HuH-7.5 (cell line): ENCODE results near the gene BLACAT1.

Experiments
- DNase-seq: peaks from one replicate; pipeline ENCODE4 v3.0.0; 2011; ENCODE audit warnings: low spot score

The BLACAT1 gene

GRCh38 chr1:205453466-205453865 lies 2.4 kb downstream of the BLACAT1 start:
- no peak for DNase-seq

- no peak for DNase-seq
Measured at GRCh38 chr1:205452933-205453332, 2.9 kb downstream of the BLACAT1 start.

- DNase-seq: no peak
Measured at GRCh38 chr1:205452364-205452763, 3.5 kb downstream of the BLACAT1 start.

GRCh38 chr1:205451759-205452164 lies 4.1 kb downstream of the BLACAT1 start:
- DNase-seq: no peak

GRCh38 chr1:205451202-205451601 lies 4.6 kb downstream of the BLACAT1 start:
- DNase-seq: no peak

GRCh38 chr1:205450448-205450847 lies 5.4 kb downstream of the BLACAT1 start:
- no peak for DNase-seq

- no peak for DNase-seq
Measured at GRCh38 chr1:205449750-205450443, 5.9 kb downstream of the BLACAT1 start.

GRCh38 chr1:205449254-205449749 lies 6.5 kb downstream of the BLACAT1 start:
- no peak for DNase-seq

- DNase-seq: no peak
Measured at GRCh38 chr1:205448540-205449253, 7.1 kb downstream of the BLACAT1 start.

GRCh38 chr1:205447457-205448341 lies 8.1 kb downstream of the BLACAT1 start:
- no peak for DNase-seq

GRCh38 chr1:205446828-205447227 lies 9.0 kb downstream of the BLACAT1 start:
- no peak for DNase-seq

- no peak for DNase-seq
Measured at GRCh38 chr1:205445646-205445935, 10.3 kb downstream of the BLACAT1 start.

GRCh38 chr1:205444931-205445645 lies 10.8 kb downstream of the BLACAT1 start:
- DNase-seq: no peak

- DNase-seq: no peak
Measured at GRCh38 chr1:205444300-205444930, 11.4 kb downstream of the BLACAT1 start.

GRCh38 chr1:205443585-205444299 lies 12.1 kb downstream of the BLACAT1 start:
- DNase-seq: no peak

- no peak for DNase-seq
Measured at GRCh38 chr1:205442051-205442725, 13.7 kb downstream of the BLACAT1 start.

GRCh38 chr1:205441716-205442050 lies 14.2 kb downstream of the BLACAT1 start:
- DNase-seq: no peak

GRCh38 chr1:205441318-205441633 lies 14.6 kb downstream of the BLACAT1 start:
- DNase-seq: no peak

GRCh38 chr1:205440476-205441317 lies 15.1 kb downstream of the BLACAT1 start:
- DNase-seq: no peak

GRCh38 chr1:205440121-205440475 lies 15.7 kb downstream of the BLACAT1 start:
- DNase-seq: no peak
